Activated CD4-positive, alpha-beta memory T cell treated with anti-CD3 and anti-CD28 coated beads, Interleukin-2, amount 10 ng/mL, durations not matched to agents 7 days and 5 days (primary cell): ENCODE measurements around the gene SCAF8. TPM values are rescaled to one million over a fixed set of nuclear protein-coding genes. Genes with fewer than 3 reads are reported as not detected.
A peak's percentile ranks its signal among the peaks of the same experiment; 100 is the strongest.

ENCODE experiments used
- CTCF ChIA-PET: fragments of 350-600 bp; sonication (Branson Sonifier 250); formaldehyde crosslinking; loops from one replicate; lab custom pipeline; 2021; ENCODE audit warnings: antibody characterized with exemption, inconsistent platforms; lab: Charles Lee
- POLR2A ChIA-PET: fragments of 350-600 bp; sonication (Branson Sonifier 250); formaldehyde crosslinking; loops from one replicate; lab custom pipeline; 2021; ENCODE audit warnings: antibody characterized with exemption; lab: Charles Lee
- DNase-seq: peaks from one replicate; pipeline ENCODE4 v3.0.0-alpha.2; 2020
- H3K27ac Mint-ChIP-seq: one replicate; pipeline ENCODE4 v1.8.0; 2021; ENCODE audit warnings: mild to moderate bottlenecking, mixed read lengths
- H3K27me3 Mint-ChIP-seq: one replicate; pipeline ENCODE4 v1.8.0; 2021; ENCODE audit warnings: mixed read lengths
- H3K36me3 Mint-ChIP-seq: one replicate; pipeline ENCODE4 v1.8.0; 2021; ENCODE audit warnings: low read depth, mixed read lengths
- H3K4me1 Mint-ChIP-seq: one replicate; pipeline ENCODE4 v1.8.0; 2021; ENCODE audit warnings: mixed read lengths
- H3K4me3 Mint-ChIP-seq: one replicate; pipeline ENCODE4 v1.8.0; 2021; ENCODE audit warnings: mild to moderate bottlenecking, mixed read lengths
- H3K9me3 Mint-ChIP-seq: one replicate; pipeline ENCODE4 v1.8.0; 2021; ENCODE audit warnings: mixed read lengths
- total RNA-seq, 2 experiments: library from RNA; stranded (reverse); gene quantifications; one replicate each; pipeline ENCODE4 v1.2.3, GENCODE V29; 2021

Gene SCAF8
- total RNA-seq, 2 experiments from 2014 or later: 38.3 to 39.7 TPM

GRCh38 chr6:154719433-154719832 lies 13.8 kb upstream of the SCAF8 start:
- peaks cover 4% of the 10 kb centered on the region for H3K27me3 Mint-ChIP-seq
- peaks cover 12% of the 10 kb centered on the region for H3K9me3 Mint-ChIP-seq
- POLR2A ChIA-PET: no interaction called here
- no peak overlapping the region for H3K27ac Mint-ChIP-seq
- H3K36me3 Mint-ChIP-seq: no peaks in the 10 kb centered on the region
- no peak for DNase-seq
- CTCF ChIA-PET: no interaction called here
- H3K4me1 Mint-ChIP-seq: no peaks in the 10 kb centered on the region
- H3K4me3 Mint-ChIP-seq: no peak overlapping the region

- no peak overlapping the region for H3K4me3 Mint-ChIP-seq
- H3K27me3 Mint-ChIP-seq: peaks cover 4% of the 10 kb centered on the region
- DNase-seq: no peak
- no peak overlapping the region for H3K27ac Mint-ChIP-seq
- no peaks in the 10 kb centered on the region for H3K4me1 Mint-ChIP-seq
- H3K36me3 Mint-ChIP-seq: no peaks in the 10 kb centered on the region
- ChIA-PET CTCF (no interaction called here), POLR2A (no interaction called here)
- H3K9me3 Mint-ChIP-seq: peaks cover 12% of the 10 kb centered on the region
Measured at GRCh38 chr6:154719854-154720253, 13.4 kb upstream of the SCAF8 start.

- Mint-ChIP-seq H3K27ac (no peak overlapping the region), H3K4me3 (no peak overlapping the region), H3K27me3 (peaks cover 4% of the 10 kb centered on the region), H3K36me3 (no peaks in the 10 kb centered on the region), H3K9me3 (peaks cover 12% of the 10 kb centered on the region), H3K4me1 (no peaks in the 10 kb centered on the region)
- POLR2A ChIA-PET: no interaction called here
- CTCF ChIA-PET: interaction anchor here (0.6 kb wide), 1 partner anchor 149 kb away, joined by 3 read pairs; no protein-coding TSS in a partner anchor
- DNase-seq: no peak
Measured at GRCh38 chr6:154721460-154721859, 11.8 kb upstream of the SCAF8 start.

GRCh38 chr6:154726887-154727286 lies 6.3 kb upstream of the SCAF8 start:
- H3K4me1 Mint-ChIP-seq: peaks cover 3% of the 10 kb centered on the region
- peaks cover 4% of the 10 kb centered on the region for H3K27me3 Mint-ChIP-seq
- peaks cover 3% of the 10 kb centered on the region for H3K9me3 Mint-ChIP-seq
- no peaks in the 10 kb centered on the region for H3K36me3 Mint-ChIP-seq
- no peak overlapping the region for H3K4me3 Mint-ChIP-seq
- ChIA-PET POLR2A (no interaction called here), CTCF (no interaction called here)
- no peak for DNase-seq
- H3K27ac Mint-ChIP-seq: no peak overlapping the region

- ChIA-PET CTCF (interaction anchor here (0.6 to 1.1 kb wide), 2 partner anchors 40 to 74 kb away, joined by 4 read pairs; no protein-coding TSS in a partner anchor), POLR2A (interaction anchor here (0.9 kb wide), 1 partner anchor 583 kb away, joined by 3 read pairs; no protein-coding TSS in a partner anchor)
- peak overlapping the region; percentile 23 for H3K4me3 Mint-ChIP-seq
- peaks cover 7% of the 10 kb centered on the region for H3K36me3 Mint-ChIP-seq
- H3K4me1 Mint-ChIP-seq: peaks cover 26% of the 10 kb centered on the region
- H3K27me3 Mint-ChIP-seq: no peaks in the 10 kb centered on the region
- no peak for DNase-seq
- no peak overlapping the region for H3K27ac Mint-ChIP-seq
- H3K9me3 Mint-ChIP-seq: no peaks in the 10 kb centered on the region
Measured at GRCh38 chr6:154731296-154732218, 1.7 kb upstream of the SCAF8 start.

- Mint-ChIP-seq H3K27ac (peak overlapping the region; percentile 37), H3K27me3 (no peaks in the 10 kb centered on the region), H3K9me3 (no peaks in the 10 kb centered on the region), H3K36me3 (peaks cover 11% of the 10 kb centered on the region), H3K4me3 (peak overlapping the region; percentile 78), H3K4me1 (peaks cover 34% of the 10 kb centered on the region)
- DNase-seq: no peak
- POLR2A ChIA-PET: interaction anchor here (0.9 kb wide), 1 partner anchor 582 kb away, joined by 3 read pairs; no protein-coding TSS in a partner anchor
- CTCF ChIA-PET: no interaction called here
Measured at GRCh38 chr6:154732538-154733182, 556 bp upstream of the SCAF8 start.

GRCh38 chr6:154733626-154734382 lies 588 bp downstream of the SCAF8 start:
- Mint-ChIP-seq H3K4me3 (peak overlapping the region; percentile 83), H3K27ac (peak overlapping the region; percentile 71), H3K4me1 (peaks cover 45% of the 10 kb centered on the region), H3K9me3 (no peaks in the 10 kb centered on the region), H3K27me3 (no peaks in the 10 kb centered on the region), H3K36me3 (peaks cover 16% of the 10 kb centered on the region)
- CTCF ChIA-PET: interaction anchor here (0.6 to 1.8 kb wide), 6 partner anchors 9 to 570 kb away, joined by 3 to 13 read pairs (median 3); no protein-coding TSS in a partner anchor
- DNase-seq: peak; percentile 92
- POLR2A ChIA-PET: interaction anchor here (0.6 to 1.5 kb wide), 8 partner anchors 9 to 581 kb away, joined by 3 to 8 read pairs (median 3); no protein-coding TSS in a partner anchor

GRCh38 chr6:154736618-154737259 lies 3.5 kb downstream of the SCAF8 start:
- H3K4me1 Mint-ChIP-seq: peaks cover 54% of the 10 kb centered on the region
- no peaks in the 10 kb centered on the region for H3K9me3 Mint-ChIP-seq
- ChIA-PET CTCF (interaction anchor here (0.7 kb wide), 1 partner anchor 69 kb away, joined by 3 read pairs; no protein-coding TSS in a partner anchor), POLR2A (interaction anchor here (1.2 kb wide), 1 partner anchor 21 kb away, joined by 3 read pairs; no protein-coding TSS in a partner anchor)
- no peak overlapping the region for H3K4me3 Mint-ChIP-seq
- H3K36me3 Mint-ChIP-seq: peaks cover 27% of the 10 kb centered on the region
- DNase-seq: no peak
- no peak overlapping the region for H3K27ac Mint-ChIP-seq
- no peaks in the 10 kb centered on the region for H3K27me3 Mint-ChIP-seq

GRCh38 chr6:154737424-154737823 lies 4.2 kb downstream of the SCAF8 start:
- POLR2A ChIA-PET: interaction anchor here (1.2 kb wide), 1 partner anchor 20 kb away, joined by 3 read pairs; no protein-coding TSS in a partner anchor
- no peak overlapping the region for H3K27ac Mint-ChIP-seq
- peaks cover 51% of the 10 kb centered on the region for H3K4me1 Mint-ChIP-seq

GRCh38 chr6:154738551-154738961 lies 5.3 kb downstream of the SCAF8 start:
- Mint-ChIP-seq H3K9me3 (no peaks in the 10 kb centered on the region), H3K4me1 (peaks cover 46% of the 10 kb centered on the region), H3K4me3 (no peak overlapping the region), H3K36me3 (peaks cover 37% of the 10 kb centered on the region), H3K27me3 (no peaks in the 10 kb centered on the region), H3K27ac (no peak overlapping the region)
- ChIA-PET CTCF (no interaction called here), POLR2A (no interaction called here)
- no peak for DNase-seq

More at GRCh38 chr6:154737424-154737823, 4.2 kb downstream of the SCAF8 start:
- CTCF ChIA-PET: no interaction called here
- DNase-seq: no peak
- H3K4me3 Mint-ChIP-seq: no peak overlapping the region
- no peaks in the 10 kb centered on the region for H3K27me3 Mint-ChIP-seq
- no peaks in the 10 kb centered on the region for H3K9me3 Mint-ChIP-seq
- peaks cover 32% of the 10 kb centered on the region for H3K36me3 Mint-ChIP-seq

- Mint-ChIP-seq H3K4me3 (no peak overlapping the region), H3K27ac (no peak overlapping the region), H3K27me3 (no peaks in the 10 kb centered on the region), H3K36me3 (peaks cover 45% of the 10 kb centered on the region), H3K9me3 (no peaks in the 10 kb centered on the region), H3K4me1 (peaks cover 41% of the 10 kb centered on the region)
- CTCF ChIA-PET: no interaction called here
- no peak for DNase-seq
- POLR2A ChIA-PET: no interaction called here
Measured at GRCh38 chr6:154740658-154741057, 7.4 kb downstream of the SCAF8 start.

GRCh38 chr6:154742891-154743290 lies 9.7 kb downstream of the SCAF8 start:
- H3K27ac Mint-ChIP-seq: no peak overlapping the region
- ChIA-PET POLR2A (interaction anchor here (1.3 kb wide), 1 partner anchor 9 kb away, joined by 3 read pairs; no protein-coding TSS in a partner anchor), CTCF (interaction anchor here (0.7 kb wide), 1 partner anchor 9 kb away, joined by 3 read pairs; no protein-coding TSS in a partner anchor)
- no peaks in the 10 kb centered on the region for H3K9me3 Mint-ChIP-seq
- no peak for DNase-seq
- no peaks in the 10 kb centered on the region for H3K27me3 Mint-ChIP-seq
- H3K36me3 Mint-ChIP-seq: peaks cover 48% of the 10 kb centered on the region
- peaks cover 27% of the 10 kb centered on the region for H3K4me1 Mint-ChIP-seq
- no peak overlapping the region for H3K4me3 Mint-ChIP-seq
